Measurements from ENCODE around the gene FDX2. TPM values are rescaled to one million over a fixed set of nuclear protein-coding genes. Genes with fewer than 3 reads are reported as not detected.
A peak's percentile ranks its signal among the peaks of the same experiment; 100 is the strongest.
"Not testable (repeated sequence)": the region's sequence is repeated elsewhere in the genome, so short reads cannot be mapped to it uniquely, and the experiment has no call there.

Gene FDX2
- total and polyA plus RNA-seq, 8 donors = 16.0 to 25.4 (median 19.6) TPM

- H3K36me3 ChIP-seq = peaks cover 0 to 78% of the 10 kb centered on the region in 2 donors
- ATAC-seq = peak; percentile 25
- TF ChIP-seq CTCF (IDR thresholded peaks at IDR 0.05) = no peak
- peak overlapping the region; percentile 53 to 59 for H3K27ac ChIP-seq
- peak in 2 of 4 donors; percentile 41 to 71 for DNase-seq
- H3K9me3 ChIP-seq = no peaks in the 10 kb centered on the region
- intact Hi-C loops (cut with DNase I) = no loop called here
- H3K27me3 ChIP-seq = peaks cover 0 to 13% of the 10 kb centered on the region in 2 donors
- H3K4me3 ChIP-seq = no peak overlapping the region
- peaks cover 13 to 95% of the 10 kb centered on the region in 2 donors for H3K4me1 ChIP-seq
These were observed 32.3 kb downstream of the FDX2 start for GRCh38 chr19:10283301-10284064.

GRCh38 chr19:10282043-10282442 is 33.8 kb downstream of the FDX2 start:
- ATAC-seq; H3K9me3 ChIP-seq; intact Hi-C loops (cut with DNase I); DNase-seq; H3K27me3 ChIP-seq; H3K4me3 ChIP-seq: not testable (repeated sequence)
- Histone ChIP-seq H3K27ac (peak overlapping the region; percentile 27 to 53), H3K36me3 (peaks cover 0 to 93% of the 10 kb centered on the region in 2 donors), H3K4me1 (peaks cover 21 to 95% of the 10 kb centered on the region in 2 donors)

- H3K27ac ChIP-seq = peak overlapping the region; percentile 41 to 65
- H3K4me3 ChIP-seq = no peak overlapping the region
- H3K9me3 ChIP-seq = no peaks in the 10 kb centered on the region
- TF ChIP-seq CTCF (IDR thresholded peaks at IDR 0.05) = no peak
- peaks cover 10 to 94% of the 10 kb centered on the region in 2 donors for H3K4me1 ChIP-seq
- intact Hi-C loops (cut with DNase I) = no loop called here
- no peaks in the 10 kb centered on the region for H3K27me3 ChIP-seq
- DNase-seq (no peak), ATAC-seq (peak; percentile 3)
- peaks cover 0 to 100% of the 10 kb centered on the region in 2 donors for H3K36me3 ChIP-seq
These were observed 35.9 kb downstream of the FDX2 start for GRCh38 chr19:10279737-10280442.

GRCh38 chr19:10278935-10279334 is 36.9 kb downstream of the FDX2 start:
- no peak for TF ChIP-seq CTCF (IDR thresholded peaks at IDR 0.05)
- no peaks in the 10 kb centered on the region for H3K9me3 ChIP-seq
- H3K4me1 ChIP-seq = peaks cover 10 to 94% of the 10 kb centered on the region in 2 donors
- H3K36me3 ChIP-seq = peaks cover 0 to 100% of the 10 kb centered on the region in 2 donors
- DNase-seq = no peak
- H3K27ac ChIP-seq = peak overlapping the region; percentile 33 to 65
- intact Hi-C loops (cut with DNase I) = no loop called here
- H3K4me3 ChIP-seq = no peak overlapping the region
- no peak for ATAC-seq
- H3K27me3 ChIP-seq = no peaks in the 10 kb centered on the region

GRCh38 chr19:10277795-10278589 is 37.8 kb downstream of the FDX2 start:
- intact Hi-C loops (cut with DNase I) = no loop called here
- Histone ChIP-seq H3K4me1 (peaks cover 10 to 95% of the 10 kb centered on the region in 2 donors), H3K9me3 (no peaks in the 10 kb centered on the region), H3K27ac (peak overlapping the region; percentile 59 to 65), H3K4me3 (no peak overlapping the region), H3K36me3 (peaks cover 0 to 100% of the 10 kb centered on the region in 2 donors), H3K27me3 (no peaks in the 10 kb centered on the region)
- no peak for ATAC-seq
- no peak for TF ChIP-seq CTCF (IDR thresholded peaks at IDR 0.05)
- no peak for DNase-seq
